ENCODE measurements around the gene PIF1. TPM values are rescaled to one million over a fixed set of nuclear protein-coding genes. Genes with fewer than 3 reads are reported as not detected.

Gene PIF1
- polyA plus RNA-seq, 3 donors: 0.13 to 0.43 TPM; not detected in 1

DNA sequence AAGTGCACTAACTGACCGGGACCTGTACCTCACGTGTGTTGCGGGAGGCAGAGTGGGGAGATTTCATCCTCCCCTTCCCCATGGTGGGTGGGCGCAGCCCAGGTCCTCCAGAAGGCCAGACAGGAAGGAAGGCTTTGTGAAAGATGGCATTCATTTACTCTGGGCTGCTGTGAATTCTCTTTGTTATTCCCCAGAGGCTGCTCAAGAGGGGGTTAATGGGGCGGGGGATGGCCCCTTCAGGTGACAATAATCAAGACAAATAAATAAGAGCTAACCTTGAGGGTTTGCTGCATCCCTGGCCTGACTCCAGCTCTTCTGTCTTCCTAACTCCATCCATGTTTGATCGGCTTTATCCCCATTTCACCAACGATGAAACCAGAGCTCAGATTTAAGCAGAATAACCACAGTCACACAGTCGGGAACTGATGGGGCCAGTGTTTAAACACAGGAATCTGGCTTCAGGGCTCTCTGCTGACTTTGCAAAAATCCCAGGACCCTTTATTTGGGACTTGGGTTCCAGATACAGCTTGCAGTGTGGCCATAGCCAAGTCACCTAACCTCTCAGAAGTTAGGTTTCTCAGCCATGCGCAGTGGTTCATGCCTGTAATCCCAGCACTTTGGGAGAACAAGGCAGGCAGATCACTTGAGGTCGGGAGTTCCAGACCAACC lies 16.5 kb downstream of the PIF1 start:
- Mint-ChIP-seq H3K4me1 (peaks cover 17% of the 10 kb centered on the region), H3K4me3 (no peak overlapping the region), H3K9me3 (no peaks in the 10 kb centered on the region), H3K36me3 (no peaks in the 10 kb centered on the region), H3K27ac (no peak overlapping the region), H3K27me3 (ENCODE audit: low read depth in 3 of 3) (peaks cover 2 to 21% (median 19%) of the 10 kb centered on the region in 3 donors)
- intact Hi-C loops (cut with micrococcal nuclease): loop anchor here in 1 of 2 donors (10.0 kb wide), 1 partner anchor 74 kb away; no protein-coding TSS in a partner anchor
- Histone ChIP-seq H3K36me3 (replicated peaks in 1 of 2; ENCODE audit: control insufficient read depth in 1 of 2, insufficient read depth in 2 of 2, low read length in 2 of 2) (no peaks in the 10 kb centered on the region), H3K9me3 (replicated peaks in 1 of 2; ENCODE audit: control insufficient read depth in 1 of 2, insufficient read depth in 1 of 2, low read length in 2 of 2) (no peaks in the 10 kb centered on the region), H3K9ac (ENCODE audit: insufficient read depth, low read length, poor library complexity, severe bottlenecking) (no peak overlapping the region), H3K27me3 (ENCODE audit: control insufficient read depth in 2 of 2, insufficient read depth in 2 of 2, low read length in 2 of 2) (peaks cover 0 to 4% of the 10 kb centered on the region in 2 donors), H3K79me2 (ENCODE audit: insufficient read depth, low read length) (no peaks in the 10 kb centered on the region), H3K4me3 (replicated peaks in 1 of 3; ENCODE audit: low read depth in 2 of 3, low read length in 3 of 3) (no peak overlapping the region), H4K20me1 (ENCODE audit: insufficient read depth, low read length) (no peaks in the 10 kb centered on the region), H3K27ac (ENCODE audit: low read depth in 1 of 2, low read length in 2 of 2) (no peak overlapping the region), H3K4me2 (replicated peaks; ENCODE audit: extremely low read depth, low read length, poor library complexity, severe bottlenecking) (no peak overlapping the region), H3K4me1 (ENCODE audit: control insufficient read depth in 1 of 2, insufficient read depth in 2 of 2, low read length in 2 of 2) (peaks cover 3 to 9% of the 10 kb centered on the region in 2 donors), H2AFZ (ENCODE audit: insufficient read depth, low read depth, low read length, poor library complexity, severe bottlenecking) (no peak overlapping the region)
- 77% methylated on average over 5 of the region's 10 CpGs for WGBS (ENCODE audit: insufficient coverage)
- TF ChIP-seq, protein P1, sequence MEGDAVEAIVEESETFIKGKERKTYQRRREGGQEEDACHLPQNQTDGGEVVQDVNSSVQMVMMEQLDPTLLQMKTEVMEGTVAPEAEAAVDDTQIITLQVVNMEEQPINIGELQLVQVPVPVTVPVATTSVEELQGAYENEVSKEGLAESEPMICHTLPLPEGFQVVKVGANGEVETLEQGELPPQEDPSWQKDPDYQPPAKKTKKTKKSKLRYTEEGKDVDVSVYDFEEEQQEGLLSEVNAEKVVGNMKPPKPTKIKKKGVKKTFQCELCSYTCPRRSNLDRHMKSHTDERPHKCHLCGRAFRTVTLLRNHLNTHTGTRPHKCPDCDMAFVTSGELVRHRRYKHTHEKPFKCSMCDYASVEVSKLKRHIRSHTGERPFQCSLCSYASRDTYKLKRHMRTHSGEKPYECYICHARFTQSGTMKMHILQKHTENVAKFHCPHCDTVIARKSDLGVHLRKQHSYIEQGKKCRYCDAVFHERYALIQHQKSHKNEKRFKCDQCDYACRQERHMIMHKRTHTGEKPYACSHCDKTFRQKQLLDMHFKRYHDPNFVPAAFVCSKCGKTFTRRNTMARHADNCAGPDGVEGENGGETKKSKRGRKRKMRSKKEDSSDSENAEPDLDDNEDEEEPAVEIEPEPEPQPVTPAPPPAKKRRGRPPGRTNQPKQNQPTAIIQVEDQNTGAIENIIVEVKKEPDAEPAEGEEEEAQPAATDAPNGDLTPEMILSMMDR (IDR thresholded peaks at IDR 0.05): no peak
- DNase-seq: no peak

DNA sequence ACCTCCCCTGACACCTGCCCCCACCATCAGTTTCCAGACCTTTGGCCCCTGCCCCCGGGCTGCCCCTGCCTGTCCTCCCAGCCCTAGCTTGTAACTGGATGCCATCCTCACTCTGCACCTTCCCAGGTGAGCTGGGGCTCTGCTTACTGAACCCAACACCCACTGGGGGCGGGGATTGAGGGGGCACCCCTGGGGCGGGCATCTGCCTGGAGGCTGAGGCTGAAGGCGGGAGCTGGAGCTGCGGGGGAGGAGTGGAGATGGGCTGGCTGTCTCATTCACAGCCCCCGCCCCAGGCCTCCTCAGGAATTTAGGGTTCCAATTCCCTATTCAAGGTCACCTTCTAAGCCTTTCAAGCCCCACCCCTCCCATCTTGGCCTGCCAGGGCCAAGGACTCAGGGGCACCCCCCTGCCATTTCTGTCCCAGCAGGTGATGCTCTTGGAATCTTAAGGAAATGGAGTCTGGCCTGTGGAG lies 17.7 kb downstream of the PIF1 start:
- Histone ChIP-seq H3K4me2 (replicated peaks; ENCODE audit: extremely low read depth, low read length, poor library complexity, severe bottlenecking) (no peak overlapping the region), H3K36me3 (replicated peaks in 1 of 2; ENCODE audit: control insufficient read depth in 1 of 2, insufficient read depth in 2 of 2, low read length in 2 of 2) (no peaks in the 10 kb centered on the region), H3K79me2 (ENCODE audit: insufficient read depth, low read length) (no peaks in the 10 kb centered on the region), H2AFZ (ENCODE audit: insufficient read depth, low read depth, low read length, poor library complexity, severe bottlenecking) (no peak overlapping the region), H3K27me3 (ENCODE audit: control insufficient read depth in 2 of 2, insufficient read depth in 2 of 2, low read length in 2 of 2) (peaks cover 0 to 4% of the 10 kb centered on the region in 2 donors), H3K27ac (ENCODE audit: low read depth in 1 of 2, low read length in 2 of 2) (no peak overlapping the region), H3K4me1 (ENCODE audit: control insufficient read depth in 1 of 2, insufficient read depth in 2 of 2, low read length in 2 of 2) (peaks cover 0 to under 1% of the 10 kb centered on the region in 2 donors), H4K20me1 (ENCODE audit: insufficient read depth, low read length) (no peaks in the 10 kb centered on the region), H3K9ac (ENCODE audit: insufficient read depth, low read length, poor library complexity, severe bottlenecking) (no peak overlapping the region), H3K4me3 (replicated peaks in 1 of 3; ENCODE audit: low read depth in 2 of 3, low read length in 3 of 3) (no peak overlapping the region), H3K9me3 (replicated peaks in 1 of 2; ENCODE audit: control insufficient read depth in 1 of 2, insufficient read depth in 1 of 2, low read length in 2 of 2) (no peaks in the 10 kb centered on the region)
- DNase-seq: no peak
- TF ChIP-seq, protein P1 (IDR thresholded peaks at IDR 0.05): no peak
- H3K9me3 Mint-ChIP-seq: no peaks in the 10 kb centered on the region
- peaks cover 2 to 21% (median 19%) of the 10 kb centered on the region in 3 donors for H3K27me3 Mint-ChIP-seq (ENCODE audit: low read depth in 3 of 3)
- peaks cover 9% of the 10 kb centered on the region for H3K4me1 Mint-ChIP-seq
- peak overlapping the region in 2 of 7 donors; percentile 50 to 59 for H3K27ac Mint-ChIP-seq
- no peak overlapping the region for H3K4me3 Mint-ChIP-seq
- intact Hi-C loops (cut with micrococcal nuclease): loop anchor here in 1 of 2 donors (10.0 kb wide), 1 partner anchor 73 kb away; no protein-coding TSS in a partner anchor
- WGBS (ENCODE audit: insufficient coverage): 100% methylated on average over 1 of the region's 6 CpGs
- no peaks in the 10 kb centered on the region for H3K36me3 Mint-ChIP-seq

Data from CD14-positive monocyte (primary cell).